ENCODE measurements around the gene TSC22D2.

TSC22D2 gene

DNA sequence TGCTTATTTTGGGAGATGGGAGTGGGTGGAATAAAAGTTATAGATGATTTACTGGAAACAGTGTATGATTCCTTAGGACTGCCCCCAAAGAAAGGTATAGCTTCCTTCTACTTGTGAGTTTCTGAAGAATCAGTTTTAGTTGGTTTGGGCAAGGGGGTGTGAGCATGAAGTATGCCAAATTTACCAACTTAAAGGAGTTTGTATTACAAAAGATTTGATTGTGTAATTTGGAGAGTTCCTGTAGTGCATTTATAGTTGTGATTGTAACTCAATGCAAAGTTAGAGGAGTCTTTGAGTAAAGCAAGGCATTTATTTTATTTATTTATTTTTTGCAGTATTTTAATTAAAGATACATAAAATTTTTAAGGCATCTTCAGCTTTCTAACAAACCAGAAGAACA is 42.8 kb downstream of the TSC22D2 start:
- no peak for DNase-seq (ENCODE audit: low read depth)
- TF ChIP-seq, protein P1, sequence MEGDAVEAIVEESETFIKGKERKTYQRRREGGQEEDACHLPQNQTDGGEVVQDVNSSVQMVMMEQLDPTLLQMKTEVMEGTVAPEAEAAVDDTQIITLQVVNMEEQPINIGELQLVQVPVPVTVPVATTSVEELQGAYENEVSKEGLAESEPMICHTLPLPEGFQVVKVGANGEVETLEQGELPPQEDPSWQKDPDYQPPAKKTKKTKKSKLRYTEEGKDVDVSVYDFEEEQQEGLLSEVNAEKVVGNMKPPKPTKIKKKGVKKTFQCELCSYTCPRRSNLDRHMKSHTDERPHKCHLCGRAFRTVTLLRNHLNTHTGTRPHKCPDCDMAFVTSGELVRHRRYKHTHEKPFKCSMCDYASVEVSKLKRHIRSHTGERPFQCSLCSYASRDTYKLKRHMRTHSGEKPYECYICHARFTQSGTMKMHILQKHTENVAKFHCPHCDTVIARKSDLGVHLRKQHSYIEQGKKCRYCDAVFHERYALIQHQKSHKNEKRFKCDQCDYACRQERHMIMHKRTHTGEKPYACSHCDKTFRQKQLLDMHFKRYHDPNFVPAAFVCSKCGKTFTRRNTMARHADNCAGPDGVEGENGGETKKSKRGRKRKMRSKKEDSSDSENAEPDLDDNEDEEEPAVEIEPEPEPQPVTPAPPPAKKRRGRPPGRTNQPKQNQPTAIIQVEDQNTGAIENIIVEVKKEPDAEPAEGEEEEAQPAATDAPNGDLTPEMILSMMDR (IDR thresholded peaks at IDR 0.05; ENCODE audit: control insufficient read depth, insufficient read depth, low read depth, low read length, missing control alignments), result no peak
- no peak overlapping the region for H3K4me3 ChIP-seq (ENCODE audit: control insufficient read depth, low read depth, low read length)

DNA sequence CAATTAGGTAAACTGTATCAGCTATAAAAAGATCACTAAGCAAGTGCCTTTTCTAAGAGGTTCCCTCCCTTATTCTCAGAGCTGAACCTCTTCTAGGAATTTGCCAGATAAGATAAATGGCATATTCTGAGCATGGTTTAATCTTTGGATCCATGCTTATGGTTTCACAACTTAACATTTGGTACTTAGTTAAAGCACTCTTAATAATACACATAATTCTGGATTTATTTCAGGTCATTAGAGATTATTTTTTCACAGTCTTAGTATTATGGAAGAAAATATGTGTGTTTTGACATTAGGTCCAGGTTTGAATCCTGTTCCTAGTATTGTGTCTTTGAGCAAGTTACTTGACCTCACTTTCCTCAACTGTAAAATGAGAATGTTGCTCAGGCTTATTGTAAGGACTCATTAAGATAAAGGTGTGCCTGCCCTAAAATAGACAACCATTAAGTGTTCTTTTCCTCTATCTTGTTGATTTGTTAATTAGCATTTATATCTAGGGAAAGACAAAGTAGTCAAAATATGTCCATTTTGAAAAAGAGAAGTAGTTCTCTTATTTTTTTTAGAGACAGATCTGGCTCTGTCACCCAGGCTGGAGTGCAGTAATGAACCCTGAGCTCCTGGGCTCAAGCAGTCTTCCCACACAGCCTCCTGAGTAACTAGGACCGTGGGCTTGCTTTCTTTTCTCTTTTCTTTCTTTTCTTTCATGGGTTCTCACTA is 43.4 kb downstream of the TSC22D2 start:
- no peak for DNase-seq (ENCODE audit: low read depth)
- H3K4me3 ChIP-seq (ENCODE audit: control insufficient read depth, low read depth, low read length), result no peak overlapping the region
- TF ChIP-seq, protein P1 (IDR thresholded peaks at IDR 0.05; ENCODE audit: control insufficient read depth, insufficient read depth, low read depth, low read length, missing control alignments), result no peak

DNA sequence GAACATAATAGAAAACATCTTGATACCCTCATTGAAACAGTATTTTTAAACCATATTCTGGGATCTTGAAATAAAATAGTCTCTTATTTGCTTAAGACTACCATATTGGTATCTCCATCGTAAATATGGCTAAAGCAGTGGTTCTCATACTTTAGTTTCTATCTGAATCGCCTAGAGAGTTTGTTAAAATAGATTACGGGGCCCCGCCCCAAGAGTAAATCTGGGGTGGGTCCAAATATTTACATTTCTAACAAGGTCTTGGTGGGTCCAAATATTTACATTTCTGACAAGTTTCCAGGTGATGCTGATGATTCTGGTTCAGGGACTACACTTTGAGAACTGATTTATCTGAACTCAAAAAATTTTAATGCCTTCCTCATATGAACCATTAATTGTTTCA is 45.3 kb downstream of the TSC22D2 start:
- TF ChIP-seq, protein P1 (IDR thresholded peaks at IDR 0.05; ENCODE audit: control insufficient read depth, insufficient read depth, low read depth, low read length, missing control alignments), result no peak
- no peak overlapping the region for H3K4me3 ChIP-seq (ENCODE audit: control insufficient read depth, low read depth, low read length)

DNA sequence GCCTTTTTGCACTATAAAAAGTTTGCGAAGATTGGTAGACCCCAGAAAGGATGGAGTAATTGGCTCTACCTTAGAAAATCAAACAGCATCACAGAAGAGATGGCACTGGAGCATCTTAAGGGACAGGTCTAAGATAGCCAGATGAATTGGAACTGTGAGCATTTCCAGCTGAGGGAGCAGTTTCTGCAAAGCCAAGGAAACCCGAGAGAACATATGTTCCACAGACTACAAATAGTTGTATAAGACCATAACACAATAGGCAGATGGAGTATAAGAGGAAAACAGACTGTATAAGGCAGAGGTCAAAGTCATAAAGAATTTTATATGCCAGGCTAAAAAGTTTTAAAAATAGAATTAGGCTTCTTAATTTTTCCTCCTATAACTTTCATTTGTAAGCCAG is 46.0 kb downstream of the TSC22D2 start:
- no peak for DNase-seq (ENCODE audit: low read depth)

More for the DNA sequence above, 45.3 kb downstream of the TSC22D2 start:
- DNase-seq (ENCODE audit: low read depth), result no peak

DNA sequence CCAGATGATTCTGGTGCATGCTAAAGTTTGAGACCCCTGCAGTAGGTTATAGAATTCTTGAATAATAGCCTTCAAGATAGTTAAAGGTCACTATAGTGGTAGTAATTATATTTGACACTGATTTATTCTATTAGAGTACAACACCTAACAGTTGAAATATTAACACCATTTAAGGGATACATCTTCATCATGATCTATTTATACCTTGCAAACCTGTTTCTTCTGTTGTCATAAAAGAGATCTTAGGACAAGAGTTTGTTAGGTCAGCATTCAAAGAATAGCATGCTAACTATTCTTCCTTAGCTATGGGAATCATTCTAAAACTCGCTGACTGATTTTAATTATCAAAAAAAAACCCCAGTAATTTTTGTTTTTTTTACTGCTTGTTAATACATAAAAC is 46.5 kb downstream of the TSC22D2 start:
- no peak for DNase-seq (ENCODE audit: low read depth)
- TF ChIP-seq, protein P1 (IDR thresholded peaks at IDR 0.05; ENCODE audit: control insufficient read depth, insufficient read depth, low read depth, low read length, missing control alignments), result no peak
- no peak overlapping the region for H3K4me3 ChIP-seq (ENCODE audit: control insufficient read depth, low read depth, low read length)

More for the DNA sequence above, 46.0 kb downstream of the TSC22D2 start:
- no peak overlapping the region for H3K4me3 ChIP-seq (ENCODE audit: control insufficient read depth, low read depth, low read length)
- TF ChIP-seq, protein P1 (IDR thresholded peaks at IDR 0.05; ENCODE audit: control insufficient read depth, insufficient read depth, low read depth, low read length, missing control alignments), result no peak

DNA sequence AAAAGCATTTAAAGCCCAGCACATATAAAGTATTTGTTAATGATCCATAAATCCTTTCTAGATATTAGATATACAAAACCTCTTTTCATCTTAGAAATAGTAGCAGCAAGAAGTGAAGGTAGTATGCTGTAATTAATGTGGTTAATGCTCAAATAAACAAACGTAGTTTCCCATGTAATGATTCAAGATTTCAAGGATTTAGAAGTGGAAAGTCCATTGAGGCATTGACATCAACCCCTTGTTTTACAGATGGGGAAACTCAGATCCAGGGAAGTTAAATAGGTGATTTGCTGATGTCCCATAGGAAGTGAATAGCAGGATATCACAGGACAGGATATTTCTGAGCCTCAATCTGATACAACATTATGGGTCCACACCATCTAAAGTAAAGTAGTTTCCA is 47.2 kb downstream of the TSC22D2 start:
- no peak for DNase-seq (ENCODE audit: low read depth)
- TF ChIP-seq, protein P1 (IDR thresholded peaks at IDR 0.05; ENCODE audit: control insufficient read depth, insufficient read depth, low read depth, low read length, missing control alignments), result no peak
- H3K4me3 ChIP-seq (ENCODE audit: control insufficient read depth, low read depth, low read length), result no peak overlapping the region

All from AG09309 (cell line).